HepG2 (cell line): Measurements from ENCODE around the gene SLC35A1. TPM values are rescaled to one million over a fixed set of nuclear protein-coding genes. Genes with fewer than 3 reads are reported as not detected.

ENCODE experiments used
- ELF3 ChIP-seq: IDR thresholded peaks from 2 replicates; pipeline ENCODE4 v1.6.1; 2016; ENCODE audit warnings: missing genetic modification reagents, missing compliant biosample characterization
- FOXK2 ChIP-seq: fragments of 450-650 bp; IDR thresholded peaks from 2 replicates; pipeline ENCODE4 v1.6.1; 2016
- HMG20B ChIP-seq: conservative IDR thresholded peaks from 2 replicates; pipeline ENCODE4 v1.6.1; 2016; ENCODE audit warnings: missing genetic modification reagents, missing compliant biosample characterization
- KLF9 ChIP-seq: IDR thresholded peaks from 2 replicates; pipeline ENCODE4 v1.6.1; 2016; ENCODE audit warnings: low read depth
- LRRFIP1 ChIP-seq: sonication (generic); formaldehyde crosslinking; conservative IDR thresholded peaks from 2 replicates; pipeline ENCODE4 v1.4.0; 2020; ENCODE audit warnings: missing genetic modification reagents
- MLLT10 ChIP-seq: sonication (generic); formaldehyde crosslinking; IDR thresholded peaks from 2 replicates; pipeline ENCODE4 v1.4.0; 2020; ENCODE audit warnings: missing genetic modification reagents
- MTF1 ChIP-seq: sonication (generic); formaldehyde crosslinking; IDR thresholded peaks from 2 replicates; pipeline ENCODE4 v1.5.0; 2020; ENCODE audit warnings: missing genetic modification reagents
- NR2F2 ChIP-seq: IDR thresholded peaks from 2 replicates; pipeline ENCODE4 v1.6.1; 2012; ENCODE audit warnings: low read depth, inconsistent platforms, borderline replicate concordance
- RFX1 ChIP-seq: fragments of 450-650 bp; IDR thresholded peaks from 2 replicates; pipeline ENCODE4 v1.6.1; 2017
- ZIK1 ChIP-seq: sonication (generic); formaldehyde crosslinking; IDR thresholded peaks from 2 replicates; pipeline ENCODE4 v1.5.0; 2020; ENCODE audit warnings: mild to moderate bottlenecking, low read depth, missing genetic modification reagents, borderline replicate concordance
- ZKSCAN5 ChIP-seq: sonication (generic); formaldehyde crosslinking; IDR thresholded peaks from 2 replicates; pipeline ENCODE4 v1.5.1; 2020; ENCODE audit warnings: mild to moderate bottlenecking, missing genetic modification reagents
- ZNF251 ChIP-seq: sonication (generic); formaldehyde crosslinking; IDR thresholded peaks from 2 replicates; pipeline ENCODE4 v1.9.0; 2021; ENCODE audit warnings: mild to moderate bottlenecking, missing genetic modification reagents
- ZNF484 ChIP-seq: sonication (generic); formaldehyde crosslinking; IDR thresholded peaks from 2 replicates; pipeline ENCODE4 v1.5.1; 2020; ENCODE audit warnings: mild to moderate bottlenecking, low read depth, missing genetic modification reagents, borderline replicate concordance
- ZNF530 ChIP-seq: sonication (generic); formaldehyde crosslinking; IDR thresholded peaks from 2 replicates; pipeline ENCODE4 v1.5.0; 2020; ENCODE audit warnings: low read depth, mild to moderate bottlenecking, missing genetic modification reagents
- ZNF546 ChIP-seq: sonication (generic); formaldehyde crosslinking; conservative IDR thresholded peaks from 2 replicates; pipeline ENCODE4 v1.8.1; 2023; ENCODE audit warnings: mild to moderate bottlenecking, missing genetic modification reagents
- ZNF570 ChIP-seq: sonication (generic); formaldehyde crosslinking; IDR thresholded peaks from 2 replicates; pipeline ENCODE4 v1.4.0; 2020; ENCODE audit warnings: mild to moderate bottlenecking, missing genetic modification reagents, borderline replicate concordance
- ZZZ3 ChIP-seq: sonication (generic); formaldehyde crosslinking; IDR thresholded peaks from 2 replicates; pipeline ENCODE4 v1.4.0; 2020; ENCODE audit warnings: missing genetic modification reagents, mild to moderate bottlenecking, borderline replicate concordance
- polyA plus RNA-seq, 8 experiments: library from polyadenylated mRNA; depleted of rRNA in 3 of 8; stranded (reverse) in 7 of 8; unstranded in 1 of 8; fragments of >200 nt; fragmentation: Illumina TruSeq in 4 of 8; extraction: Trizol in 4 of 8; gene quantifications; 2 replicates each; pipeline versions ENCODE4 v1.2.1 to v1.2.3, GENCODE V29; 2011 to 2016; ENCODE audit warnings: low read depth in 4 of 8, missing spikeins in 1 of 8, mixed read lengths in 1 of 8; ENCODE audit not compliant: insufficient read depth in 1 of 8
- total RNA-seq, 5 experiments: library from RNA; depleted of rRNA; stranded (reverse); fragments of >200 nt; fragmentation: Illumina TruSeq; extraction: Trizol; gene quantifications; 2 replicates each; pipeline ENCODE4 v1.2.3, GENCODE V29; 2016; ENCODE audit warnings: low read depth in 1 of 5
- TF ChIP-seq, protein P1 (sequence below): sonication (generic); formaldehyde crosslinking; IDR thresholded peaks from 2 replicates; pipeline ENCODE4 v1.8.1; 2022; ENCODE audit warnings: mild to moderate bottlenecking, missing genetic modification reagents
- TF ChIP-seq, protein P2 (sequence below): sonication (generic); formaldehyde crosslinking; conservative IDR thresholded peaks from 2 replicates; pipeline ENCODE4 v1.4.0; 2020; ENCODE audit warnings: missing genetic modification reagents
- TF ChIP-seq, protein P3 (sequence below): sonication (generic); formaldehyde crosslinking; IDR thresholded peaks from 2 replicates; pipeline ENCODE4 v1.5.1; 2020; ENCODE audit warnings: missing genetic modification reagents, mild to moderate bottlenecking, borderline replicate concordance
- TF ChIP-seq, protein P4 (sequence below): sonication (generic); formaldehyde crosslinking; conservative IDR thresholded peaks from 2 replicates; pipeline ENCODE4 v1.4.0; 2020; ENCODE audit warnings: missing genetic modification reagents

The SLC35A1 gene
- total and polyA plus RNA-seq, 2 of the 13 experiments (the other 11 are each of a cell fraction or from before 2014, with no cell fraction given), result 24.8 to 25.1 TPM

DNA sequence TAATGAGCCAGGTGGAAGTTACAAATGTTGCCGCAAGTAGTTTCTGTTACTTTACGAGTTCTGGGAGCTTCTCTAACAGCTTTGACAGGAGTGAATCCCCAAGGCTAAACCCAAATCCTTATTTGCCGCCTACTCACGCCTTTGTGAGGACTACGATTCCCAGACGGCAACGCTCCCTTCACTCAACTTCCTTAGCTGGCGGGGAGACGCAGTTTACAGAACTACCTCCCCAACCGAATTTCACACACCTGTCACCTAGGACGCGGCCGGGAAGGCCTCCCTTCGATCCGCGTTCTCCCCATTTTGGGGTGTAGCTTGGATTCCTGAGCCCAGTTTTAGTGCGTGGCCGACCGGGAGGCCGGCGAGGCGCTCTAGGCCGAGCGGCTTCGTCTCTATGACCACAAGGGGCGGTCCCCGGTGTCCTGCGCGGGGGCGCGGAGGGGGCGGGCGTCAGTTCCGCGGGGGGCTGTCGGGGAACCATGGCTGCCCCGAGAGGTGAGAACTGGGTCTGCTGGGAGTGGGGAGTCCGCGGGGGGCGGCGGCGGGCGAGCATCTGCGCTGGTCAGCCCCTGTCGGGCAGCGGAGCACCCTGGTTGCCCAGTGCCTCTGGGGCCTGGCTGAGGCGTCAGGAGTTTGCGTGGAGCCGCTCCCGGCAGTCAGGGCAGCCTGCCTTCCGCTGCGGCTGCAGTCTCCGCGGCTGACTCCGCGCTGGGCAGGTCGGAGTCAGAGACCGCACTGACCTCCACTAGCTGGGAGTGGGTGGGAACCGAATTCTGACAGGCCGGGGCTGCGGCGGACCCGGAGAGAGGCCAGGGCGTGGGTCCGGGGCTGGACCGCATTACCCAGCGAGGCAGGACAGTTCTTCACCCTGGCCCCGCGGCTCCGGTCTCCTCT, at the start of gene SLC35A1 (continued):
- TF ChIP-seq, protein P1, sequence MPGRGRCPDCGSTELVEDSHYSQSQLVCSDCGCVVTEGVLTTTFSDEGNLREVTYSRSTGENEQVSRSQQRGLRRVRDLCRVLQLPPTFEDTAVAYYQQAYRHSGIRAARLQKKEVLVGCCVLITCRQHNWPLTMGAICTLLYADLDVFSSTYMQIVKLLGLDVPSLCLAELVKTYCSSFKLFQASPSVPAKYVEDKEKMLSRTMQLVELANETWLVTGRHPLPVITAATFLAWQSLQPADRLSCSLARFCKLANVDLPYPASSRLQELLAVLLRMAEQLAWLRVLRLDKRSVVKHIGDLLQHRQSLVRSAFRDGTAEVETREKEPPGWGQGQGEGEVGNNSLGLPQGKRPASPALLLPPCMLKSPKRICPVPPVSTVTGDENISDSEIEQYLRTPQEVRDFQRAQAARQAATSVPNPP, result 0 out of 2 replicates have a peak, but pooled peaks have one; percentile 23
- TF ChIP-seq, protein P2, sequence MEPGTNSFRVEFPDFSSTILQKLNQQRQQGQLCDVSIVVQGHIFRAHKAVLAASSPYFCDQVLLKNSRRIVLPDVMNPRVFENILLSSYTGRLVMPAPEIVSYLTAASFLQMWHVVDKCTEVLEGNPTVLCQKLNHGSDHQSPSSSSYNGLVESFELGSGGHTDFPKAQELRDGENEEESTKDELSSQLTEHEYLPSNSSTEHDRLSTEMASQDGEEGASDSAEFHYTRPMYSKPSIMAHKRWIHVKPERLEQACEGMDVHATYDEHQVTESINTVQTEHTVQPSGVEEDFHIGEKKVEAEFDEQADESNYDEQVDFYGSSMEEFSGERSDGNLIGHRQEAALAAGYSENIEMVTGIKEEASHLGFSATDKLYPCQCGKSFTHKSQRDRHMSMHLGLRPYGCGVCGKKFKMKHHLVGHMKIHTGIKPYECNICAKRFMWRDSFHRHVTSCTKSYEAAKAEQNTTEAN (CRISPR knock-in tag), result peak; percentile 57; the same call in 1 of the 2 replicates
- no peak for TF ChIP-seq RFX1
- no peak for TF ChIP-seq KLF9
- no peak for TF ChIP-seq NR2F2
- no peak for TF ChIP-seq ZNF484 (CRISPR knock-in tag)
- TF ChIP-seq ZNF530 (CRISPR knock-in tag), result no peak
- peak; percentile 76; the same call in 1 of the 2 replicates for TF ChIP-seq ZIK1 (CRISPR knock-in tag)
- no peak for TF ChIP-seq LRRFIP1
- TF ChIP-seq ZNF570 (CRISPR knock-in tag), result no peak
- peak; percentile 71; the same call in 1 of the 2 replicates for TF ChIP-seq ZNF546
- no peak for TF ChIP-seq ZNF251 (CRISPR knock-in tag)
- TF ChIP-seq FOXK2, result no peak
- TF ChIP-seq, protein P3, sequence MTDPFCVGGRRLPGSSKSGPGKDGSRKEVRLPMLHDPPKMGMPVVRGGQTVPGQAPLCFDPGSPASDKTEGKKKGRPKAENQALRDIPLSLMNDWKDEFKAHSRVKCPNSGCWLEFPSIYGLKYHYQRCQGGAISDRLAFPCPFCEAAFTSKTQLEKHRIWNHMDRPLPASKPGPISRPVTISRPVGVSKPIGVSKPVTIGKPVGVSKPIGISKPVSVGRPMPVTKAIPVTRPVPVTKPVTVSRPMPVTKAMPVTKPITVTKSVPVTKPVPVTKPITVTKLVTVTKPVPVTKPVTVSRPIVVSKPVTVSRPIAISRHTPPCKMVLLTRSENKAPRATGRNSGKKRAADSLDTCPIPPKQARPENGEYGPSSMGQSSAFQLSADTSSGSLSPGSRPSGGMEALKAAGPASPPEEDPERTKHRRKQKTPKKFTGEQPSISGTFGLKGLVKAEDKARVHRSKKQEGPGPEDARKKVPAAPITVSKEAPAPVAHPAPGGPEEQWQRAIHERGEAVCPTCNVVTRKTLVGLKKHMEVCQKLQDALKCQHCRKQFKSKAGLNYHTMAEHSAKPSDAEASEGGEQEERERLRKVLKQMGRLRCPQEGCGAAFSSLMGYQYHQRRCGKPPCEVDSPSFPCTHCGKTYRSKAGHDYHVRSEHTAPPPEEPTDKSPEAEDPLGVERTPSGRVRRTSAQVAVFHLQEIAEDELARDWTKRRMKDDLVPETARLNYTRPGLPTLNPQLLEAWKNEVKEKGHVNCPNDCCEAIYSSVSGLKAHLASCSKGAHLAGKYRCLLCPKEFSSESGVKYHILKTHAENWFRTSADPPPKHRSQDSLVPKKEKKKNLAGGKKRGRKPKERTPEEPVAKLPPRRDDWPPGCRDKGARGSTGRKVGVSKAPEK, result no peak
- no peak for TF ChIP-seq HMG20B
- TF ChIP-seq ZKSCAN5, result 0 out of 2 replicates have a peak, but pooled peaks have one; percentile 16
- TF ChIP-seq MTF1 (CRISPR knock-in tag), result no peak
- TF ChIP-seq ZZZ3 (CRISPR knock-in tag), result no peak
- TF ChIP-seq, protein P4, sequence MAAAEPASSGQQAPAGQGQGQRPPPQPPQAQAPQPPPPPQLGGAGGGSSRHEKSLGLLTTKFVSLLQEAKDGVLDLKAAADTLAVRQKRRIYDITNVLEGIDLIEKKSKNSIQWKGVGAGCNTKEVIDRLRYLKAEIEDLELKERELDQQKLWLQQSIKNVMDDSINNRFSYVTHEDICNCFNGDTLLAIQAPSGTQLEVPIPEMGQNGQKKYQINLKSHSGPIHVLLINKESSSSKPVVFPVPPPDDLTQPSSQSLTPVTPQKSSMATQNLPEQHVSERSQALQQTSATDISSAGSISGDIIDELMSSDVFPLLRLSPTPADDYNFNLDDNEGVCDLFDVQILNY (CRISPR knock-in tag), result no peak
- peak; percentile 54 for TF ChIP-seq ELF3 (CRISPR knock-in tag)
- TF ChIP-seq MLLT10, result no peak
